Neural progenitor cell (in vitro differentiated cells): ENCODE measurements around the gene LTC4S. TPM values are rescaled to one million over a fixed set of nuclear protein-coding genes. Genes with fewer than 3 reads are reported as not detected.

Experiments
- DNase-seq: peaks from one replicate; pipeline ENCODE4 v3.0.0-alpha.2; 2016; ENCODE audit warnings: low spot score
- H2AFZ ChIP-seq: fragments of 200-600 bp; sonication (generic); replicated peaks from 2 replicates; pipeline ENCODE4 v1.6.1; 2016; ENCODE audit warnings: antibody characterized with exemption
- H3F3A ChIP-seq: fragments of 200-600 bp; sonication (generic); 2 replicates; pipeline ENCODE4 v1.6.1; 2016; ENCODE audit warnings: antibody characterized with exemption, low read depth
- H3K27ac ChIP-seq: fragments of 200-600 bp; sonication (generic); 2 replicates; pipeline ENCODE4 v1.5.1; 2016; ENCODE audit warnings: mild to moderate bottlenecking
- H3K27me3 ChIP-seq: fragments of 200-600 bp; sonication (generic); 2 replicates; pipeline ENCODE4 v1.6.1; 2016; ENCODE audit warnings: mild to moderate bottlenecking, moderate library complexity
- H3K36me3 ChIP-seq: fragments of 200-600 bp; sonication (generic); 2 replicates; pipeline ENCODE4 v1.5.1; 2016
- H3K4me1 ChIP-seq: fragments of 200-600 bp; sonication (generic); 2 replicates; pipeline ENCODE4 v1.6.1; 2016; ENCODE audit warnings: mixed run types
- H3K4me2 ChIP-seq: fragments of 200-600 bp; sonication (generic); 2 replicates; pipeline ENCODE4 v1.6.1; 2016
- H3K4me3 ChIP-seq: fragments of 200-600 bp; sonication (generic); 2 replicates; pipeline ENCODE4 v1.5.1; 2016
- H3K79me2 ChIP-seq: fragments of 200-600 bp; sonication (generic); 2 replicates; pipeline ENCODE4 v1.6.1; 2016; ENCODE audit warnings: low read depth
- H3K9ac ChIP-seq: fragments of 200-600 bp; sonication (generic); 2 replicates; pipeline ENCODE4 v1.6.1; 2016
- H3K9me3 ChIP-seq: fragments of 200-600 bp; sonication (generic); 2 replicates; pipeline ENCODE4 v1.5.1; 2016; ENCODE audit warnings: low read depth
- H4K20me1 ChIP-seq: fragments of 200-600 bp; sonication (generic); 2 replicates; pipeline ENCODE4 v1.6.1; 2016; ENCODE audit warnings: low read depth
- H3K27ac Mint-ChIP-seq: 3 replicates; pipeline ENCODE4 v1.8.0; 2021; ENCODE audit warnings: mixed read lengths
- H3K27me3 Mint-ChIP-seq: 2 replicates; pipeline ENCODE4 v1.8.0; 2022; ENCODE audit warnings: low read depth, mild to moderate bottlenecking, inconsistent platforms, moderate library complexity, mixed read lengths; ENCODE audit not compliant: insufficient read depth
- H3K36me3 Mint-ChIP-seq: 3 replicates; pipeline ENCODE4 v1.8.0; 2021; ENCODE audit warnings: mixed read lengths
- H3K4me1 Mint-ChIP-seq: 3 replicates; pipeline ENCODE4 v1.8.0; 2021; ENCODE audit warnings: mixed read lengths
- H3K4me3 Mint-ChIP-seq: 3 replicates; pipeline ENCODE4 v1.8.0; 2021; ENCODE audit warnings: mild to moderate bottlenecking, moderate library complexity, mixed read lengths
- H3K9me3 Mint-ChIP-seq: 3 replicates; pipeline ENCODE4 v1.8.0; 2020; ENCODE audit warnings: mixed read lengths
- CTCF ChIP-seq: fragments of 200-600 bp; sonication (generic); IDR thresholded peaks from 2 replicates; pipeline ENCODE4 v1.5.1; 2017; ENCODE audit warnings: antibody characterized with exemption, mild to moderate bottlenecking
- EZH2 ChIP-seq: fragments of 200-600 bp; sonication (generic); IDR thresholded peaks from 2 replicates; pipeline ENCODE4 v1.6.1; 2017; ENCODE audit warnings: antibody characterized with exemption, mild to moderate bottlenecking, moderate library complexity
- EZH2phosphoT487 ChIP-seq: fragments of 200-600 bp; sonication (generic); IDR thresholded peaks from 2 replicates; pipeline ENCODE4 v1.6.1; 2017; ENCODE audit warnings: antibody characterized with exemption
- total RNA-seq: library from RNA; depleted of rRNA; stranded (reverse); fragments of >200 nt; gene quantifications from 2 replicates; pipeline ENCODE4 v1.2.3, GENCODE V29; 2015; ENCODE audit warnings: low replicate concordance

The LTC4S gene
- total RNA-seq, 1 donor from 2014 or later = not detected

GRCh38 chr5:179828756-179829421 lies 35.1 kb downstream of the LTC4S start:
- TF ChIP-seq EZH2phosphoT487 (no peak), EZH2 (no peak), CTCF (no peak)
- Histone ChIP-seq H3K27me3 (no peaks in the 10 kb centered on the region), H3K79me2 (no peaks in the 10 kb centered on the region), H3K36me3 (no peaks in the 10 kb centered on the region), H3K4me2 (no peak overlapping the region), H3F3A (no peaks in the 10 kb centered on the region), H3K4me3 (no peak overlapping the region), H3K9me3 (no peaks in the 10 kb centered on the region), H4K20me1 (peaks cover 10% of the 10 kb centered on the region), H3K4me1 (no peaks in the 10 kb centered on the region), H3K27ac (no peak overlapping the region), H3K9ac (no peak overlapping the region), H2AFZ (no peak overlapping the region)
- peaks cover 2% of the 10 kb centered on the region for H3K4me1 Mint-ChIP-seq
- H3K27me3 Mint-ChIP-seq = peaks cover 15% of the 10 kb centered on the region
- no peak for DNase-seq
- H3K27ac Mint-ChIP-seq = no peak overlapping the region
- peaks cover 18% of the 10 kb centered on the region for H3K9me3 Mint-ChIP-seq
- H3K4me3 Mint-ChIP-seq = no peak overlapping the region
- H3K36me3 Mint-ChIP-seq = peaks cover 62% of the 10 kb centered on the region

- no peak for DNase-seq
- TF ChIP-seq EZH2 (no peak), CTCF (no peak), EZH2phosphoT487 (no peak)
- Mint-ChIP-seq H3K27me3 (peaks cover 12% of the 10 kb centered on the region), H3K36me3 (peaks cover 58% of the 10 kb centered on the region), H3K9me3 (peaks cover 18% of the 10 kb centered on the region), H3K4me1 (peaks cover 2% of the 10 kb centered on the region), H3K27ac (no peak overlapping the region), H3K4me3 (no peak overlapping the region)
- Histone ChIP-seq H3K9ac (no peak overlapping the region), H2AFZ (no peak overlapping the region), H3K4me2 (no peak overlapping the region), H3K4me3 (no peak overlapping the region), H3K79me2 (no peaks in the 10 kb centered on the region), H4K20me1 (peaks cover 10% of the 10 kb centered on the region), H3F3A (no peaks in the 10 kb centered on the region), H3K4me1 (no peaks in the 10 kb centered on the region), H3K27ac (no peak overlapping the region), H3K36me3 (no peaks in the 10 kb centered on the region), H3K27me3 (no peaks in the 10 kb centered on the region), H3K9me3 (no peaks in the 10 kb centered on the region)
Measured at GRCh38 chr5:179829732-179830435, 36.1 kb downstream of the LTC4S start.

GRCh38 chr5:179830818-179831468 lies 37.2 kb downstream of the LTC4S start:
- H3K36me3 ChIP-seq = no peaks in the 10 kb centered on the region

More at GRCh38 chr5:179830818-179831468, 37.2 kb downstream of the LTC4S start:
- Histone ChIP-seq H4K20me1 (peaks cover 5% of the 10 kb centered on the region), H3K4me2 (no peak overlapping the region), H3K9me3 (no peaks in the 10 kb centered on the region), H3K27me3 (no peaks in the 10 kb centered on the region), H3K9ac (no peak overlapping the region), H3K79me2 (no peaks in the 10 kb centered on the region), H3K4me3 (no peak overlapping the region), H3F3A (no peaks in the 10 kb centered on the region), H3K4me1 (no peaks in the 10 kb centered on the region), H3K27ac (no peak overlapping the region), H2AFZ (no peak overlapping the region)
- peaks cover 62% of the 10 kb centered on the region for H3K36me3 Mint-ChIP-seq
- H3K4me3 Mint-ChIP-seq = no peak overlapping the region
- H3K27me3 Mint-ChIP-seq = peaks cover 12% of the 10 kb centered on the region
- DNase-seq = no peak
- H3K27ac Mint-ChIP-seq = no peak overlapping the region
- TF ChIP-seq EZH2phosphoT487 = no peak
- TF ChIP-seq CTCF = no peak
- TF ChIP-seq EZH2 = no peak
- H3K4me1 Mint-ChIP-seq = peaks cover 2% of the 10 kb centered on the region
- peaks cover 19% of the 10 kb centered on the region for H3K9me3 Mint-ChIP-seq
